ENCODE results near the gene SRP68. TPM values are rescaled to one million over a fixed set of nuclear protein-coding genes. Genes with fewer than 3 reads are reported as not detected.

The SRP68 gene
- total and polyA plus RNA-seq, 2 donors (not counting 1 experiment from before 2014, with no cell fraction given): 29.6 to 82.3 TPM

GRCh38 chr17:75996665-75997590, 75.4 kb downstream of the SRP68 start:
- Histone ChIP-seq H2AFZ (ENCODE audit: insufficient read depth, low read depth, low read length, poor library complexity, severe bottlenecking) (peak overlapping the region; percentile 48), H3K36me3 (replicated peaks in 1 of 2; ENCODE audit: control extremely low read depth in 1 of 2, control insufficient read depth in 1 of 2, extremely low read depth in 1 of 2, insufficient read depth in 2 of 2, low read length in 1 of 2) (peaks cover 0 to 5% of the 10 kb centered on the region in 2 experiments), H3K27ac (ENCODE audit: low read length in 2 of 2) (peak overlapping the region in 1 of 2 donors; percentile 61), H3K4me1 (ENCODE audit: control insufficient read depth in 2 of 2, insufficient read depth in 2 of 2, low read length in 2 of 2) (peaks cover 9 to 18% of the 10 kb centered on the region in 2 donors), H3K4me3 (ENCODE audit: control extremely low read depth in 1 of 5, extremely low read depth in 1 of 5, insufficient read depth in 1 of 5, low read depth in 2 of 5, low read length in 4 of 5) (no peak overlapping the region), H3K4me2 (replicated peaks; ENCODE audit: low read depth, low read length, poor library complexity, severe bottlenecking) (peak overlapping the region; percentile 45), H4K20me1 (ENCODE audit: control insufficient read depth, insufficient read depth, low read length, poor library complexity, severe bottlenecking) (no peaks in the 10 kb centered on the region), H3K9me3 (ENCODE audit: control extremely low read depth in 1 of 3, control insufficient read depth in 2 of 3, insufficient read depth in 1 of 3, low read length in 2 of 3) (no peaks in the 10 kb centered on the region), H3K27me3 (replicated peaks in 1 of 4; ENCODE audit: control extremely low read depth in 1 of 4, control insufficient read depth in 3 of 4, insufficient read depth in 4 of 4, low read length in 3 of 4) (no peaks in the 10 kb centered on the region), H3K79me2 (ENCODE audit: control insufficient read depth, insufficient read depth, low read length) (no peaks in the 10 kb centered on the region), H3K9ac (ENCODE audit: low read length) (no peak overlapping the region)
- ChIA-PET POLR2A (interaction anchor here (0.7 to 0.9 kb wide), 2 partner anchors 18 to 96 kb away, joined by 3 read pairs; partner anchors contain the start of genes ACOX1 and TEN1), CTCF (interaction anchor here (0.7 to 3.4 kb wide), 6 partner anchors 8 to 35 kb away, joined by 3 to 20 read pairs (median 5); no protein-coding TSS in a partner anchor)
- DNase-seq (peak; percentile 60), ATAC-seq (ENCODE audit: low read depth) (peak; percentile 45)
- intact Hi-C loops (cut with micrococcal nuclease): no loop called here
- 15% methylated on average over 16 of the region's 18 CpGs for WGBS (ENCODE audit: insufficient coverage)
- Mint-ChIP-seq H3K4me3 (peak overlapping the region; percentile 20), H3K9me3 (ENCODE audit: insufficient read depth) (no peaks in the 10 kb centered on the region), H3K27me3 (no peaks in the 10 kb centered on the region), H3K4me1 (peaks cover 13% of the 10 kb centered on the region), H3K27ac (peak overlapping the region; percentile 55)
- TF ChIP-seq, protein P1, sequence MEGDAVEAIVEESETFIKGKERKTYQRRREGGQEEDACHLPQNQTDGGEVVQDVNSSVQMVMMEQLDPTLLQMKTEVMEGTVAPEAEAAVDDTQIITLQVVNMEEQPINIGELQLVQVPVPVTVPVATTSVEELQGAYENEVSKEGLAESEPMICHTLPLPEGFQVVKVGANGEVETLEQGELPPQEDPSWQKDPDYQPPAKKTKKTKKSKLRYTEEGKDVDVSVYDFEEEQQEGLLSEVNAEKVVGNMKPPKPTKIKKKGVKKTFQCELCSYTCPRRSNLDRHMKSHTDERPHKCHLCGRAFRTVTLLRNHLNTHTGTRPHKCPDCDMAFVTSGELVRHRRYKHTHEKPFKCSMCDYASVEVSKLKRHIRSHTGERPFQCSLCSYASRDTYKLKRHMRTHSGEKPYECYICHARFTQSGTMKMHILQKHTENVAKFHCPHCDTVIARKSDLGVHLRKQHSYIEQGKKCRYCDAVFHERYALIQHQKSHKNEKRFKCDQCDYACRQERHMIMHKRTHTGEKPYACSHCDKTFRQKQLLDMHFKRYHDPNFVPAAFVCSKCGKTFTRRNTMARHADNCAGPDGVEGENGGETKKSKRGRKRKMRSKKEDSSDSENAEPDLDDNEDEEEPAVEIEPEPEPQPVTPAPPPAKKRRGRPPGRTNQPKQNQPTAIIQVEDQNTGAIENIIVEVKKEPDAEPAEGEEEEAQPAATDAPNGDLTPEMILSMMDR (IDR thresholded peaks at IDR 0.05): no peak
- TF ChIP-seq EZH2 (IDR thresholded peaks at IDR 0.05; ENCODE audit: borderline replicate concordance, insufficient read depth, low read depth, low read length, poor library complexity, severe bottlenecking): no peak
